ENCODE measurements around the gene NKAIN2.

The NKAIN2 gene

GRCh38 chr6:124599656-124600055, 796.0 kb downstream of the NKAIN2 start:
- DNase-seq (ENCODE audit: low read depth), result no peak

GRCh38 chr6:124604719-124605118, 801.1 kb downstream of the NKAIN2 start:
- no peak for DNase-seq (ENCODE audit: low read depth)

GRCh38 chr6:124607119-124607627, 803.5 kb downstream of the NKAIN2 start:
- no peak for DNase-seq (ENCODE audit: low read depth)

GRCh38 chr6:124613031-124613430, 809.4 kb downstream of the NKAIN2 start:
- DNase-seq (ENCODE audit: low read depth), result no peak

DNA sequence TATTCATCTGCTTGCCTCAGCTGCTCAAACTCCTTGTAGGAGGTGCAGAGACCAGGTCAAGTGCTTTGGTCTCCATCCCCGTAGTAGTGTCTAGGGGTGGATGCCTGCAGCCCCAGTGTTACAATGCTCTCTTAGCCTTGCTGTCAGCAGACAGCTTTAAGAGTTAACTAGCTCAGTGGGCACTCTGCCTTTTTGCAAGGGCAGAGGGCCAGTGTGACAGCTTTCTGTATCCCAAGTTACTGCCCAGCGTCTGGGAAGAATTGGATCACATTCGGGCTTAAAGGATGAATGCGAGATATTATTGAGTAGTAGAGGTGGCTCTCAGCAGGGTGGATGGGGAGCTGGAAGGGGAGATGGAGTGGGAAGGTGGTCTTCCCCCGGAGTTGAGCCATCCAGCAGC, 818.7 kb downstream of the NKAIN2 start:
- no peak for DNase-seq (ENCODE audit: low read depth)

GRCh38 chr6:124633655-124634054, 830.0 kb downstream of the NKAIN2 start:
- no peak for DNase-seq (ENCODE audit: low read depth)

GRCh38 chr6:124640432-124640831, 836.8 kb downstream of the NKAIN2 start:
- no peak for DNase-seq (ENCODE audit: low read depth)

DNA sequence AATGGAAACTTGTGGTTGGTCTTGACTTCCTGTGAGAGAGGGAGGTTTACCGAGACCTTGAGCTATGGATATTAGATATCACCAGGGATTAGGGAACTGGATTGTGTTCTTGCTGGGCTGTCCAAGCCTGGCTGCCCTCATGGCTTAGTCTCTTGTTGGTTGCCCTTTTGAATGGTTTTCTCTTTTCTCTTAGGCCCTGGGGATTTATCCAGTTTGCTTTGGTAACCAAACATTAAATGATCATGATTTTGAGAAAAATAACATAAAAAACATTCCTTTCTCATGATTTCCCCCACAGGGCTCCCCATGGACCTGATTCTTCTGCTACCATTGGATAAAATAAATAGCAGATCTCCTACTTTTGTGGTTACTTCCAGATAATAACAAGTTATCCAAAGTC, 852.2 kb downstream of the NKAIN2 start:
- no peak for DNase-seq (ENCODE audit: low read depth)

GRCh38 chr6:124658053-124658452, 854.4 kb downstream of the NKAIN2 start:
- DNase-seq (ENCODE audit: low read depth), result no peak

DNA sequence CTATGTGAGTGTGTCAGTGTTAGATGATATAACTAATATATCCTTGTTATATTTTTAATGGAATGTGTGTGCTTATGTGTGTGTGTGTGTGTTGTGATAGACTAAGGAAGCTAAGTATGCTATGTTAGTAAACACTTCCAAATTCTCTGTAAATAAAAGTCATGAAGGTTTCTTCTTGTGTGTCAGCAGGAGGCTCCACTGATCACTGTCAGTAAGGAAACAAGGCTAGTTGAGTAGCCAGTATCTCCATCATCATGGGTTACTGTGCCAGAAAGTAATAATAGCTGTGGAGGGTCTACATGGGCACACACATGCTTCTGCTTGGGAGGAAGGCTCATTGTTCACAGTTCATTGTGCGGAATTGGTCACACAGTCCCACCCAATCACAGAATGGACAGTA, 855.8 kb downstream of the NKAIN2 start:
- no peak for DNase-seq (ENCODE audit: low read depth)

DNA sequence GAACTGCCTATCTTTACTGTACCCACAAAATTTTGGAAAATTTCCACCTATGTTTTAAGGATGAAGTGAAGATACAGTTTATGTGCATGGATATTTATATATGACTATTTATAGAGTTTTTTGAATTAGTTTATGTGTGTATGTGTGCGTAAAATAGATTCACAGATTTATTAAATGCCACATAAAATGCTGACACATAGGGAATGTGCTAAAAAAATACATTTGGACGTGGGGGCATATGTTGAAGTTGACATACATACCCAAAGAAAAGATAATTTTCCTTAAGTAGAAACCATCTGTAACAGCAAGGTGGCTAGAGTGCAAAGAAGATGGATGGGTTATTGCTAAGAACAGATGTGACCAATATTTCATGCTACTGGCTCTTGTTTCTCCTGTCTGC, 856.5 kb downstream of the NKAIN2 start:
- no peak for DNase-seq (ENCODE audit: low read depth)

- DNase-seq (ENCODE audit: low read depth), result no peak
These were observed 857.5 kb downstream of the NKAIN2 start for GRCh38 chr6:124661097-124661661.

DNA sequence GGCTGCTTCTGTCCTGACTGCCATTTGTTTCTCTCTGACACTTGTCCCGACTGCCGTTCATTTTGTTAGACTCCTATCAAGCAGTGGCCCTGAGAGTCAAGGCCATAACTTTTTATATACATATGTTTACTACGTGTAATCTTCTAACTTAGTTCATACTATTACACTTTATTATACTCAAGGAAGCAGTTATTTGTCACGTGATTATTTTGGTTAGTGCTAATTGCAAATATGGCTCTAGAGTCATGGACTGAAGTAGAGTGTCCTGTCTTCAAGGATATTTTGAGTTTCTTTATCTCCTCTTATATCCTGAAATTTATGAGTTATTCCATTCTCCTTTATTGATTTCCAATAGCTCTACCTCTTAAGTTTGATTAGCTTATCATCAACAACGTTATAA, 864.4 kb downstream of the NKAIN2 start:
- DNase-seq (ENCODE audit: low read depth), result no peak

- DNase-seq (ENCODE audit: low read depth), result no peak
These were observed 866.2 kb downstream of the NKAIN2 start for GRCh38 chr6:124669713-124670480.

DNA sequence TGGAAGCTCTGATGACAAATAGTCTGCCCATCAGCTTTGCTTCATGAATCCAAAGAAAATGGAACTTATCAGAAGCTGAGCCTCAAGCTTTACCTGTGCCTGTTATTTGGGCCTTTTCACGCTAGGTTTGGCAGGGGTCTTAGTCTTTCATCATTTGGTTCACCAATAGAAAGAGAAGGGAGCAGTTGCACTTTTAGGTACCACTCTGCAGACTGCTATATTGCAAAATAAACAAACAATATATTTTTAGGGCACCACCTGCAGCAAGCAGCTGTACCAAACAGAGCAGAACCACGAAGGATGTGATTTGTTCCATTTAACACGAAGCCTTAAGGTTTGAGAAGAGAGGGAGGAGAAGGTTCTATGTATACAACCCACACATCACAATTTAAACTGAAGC, 867.1 kb downstream of the NKAIN2 start:
- no peak for DNase-seq (ENCODE audit: low read depth)

DNA sequence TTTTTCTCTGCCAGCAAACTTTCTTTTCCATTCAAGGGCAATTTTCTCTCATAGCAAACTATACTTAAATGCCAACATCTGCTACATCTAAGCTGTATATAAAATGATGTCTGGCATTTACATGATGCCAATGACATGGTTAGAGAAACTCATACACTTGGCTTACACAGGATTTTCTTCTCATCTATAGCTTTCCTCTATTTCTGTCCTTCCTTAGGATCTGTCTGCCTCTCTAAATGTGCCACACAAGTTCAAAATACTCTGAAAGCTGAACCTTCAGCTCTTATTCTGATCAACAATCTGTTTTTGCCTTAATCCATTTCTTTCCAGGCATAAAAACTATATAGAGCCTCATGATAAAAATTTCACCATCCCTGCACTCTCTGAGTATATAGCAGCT, 867.7 kb downstream of the NKAIN2 start:
- no peak for DNase-seq (ENCODE audit: low read depth)

DNA sequence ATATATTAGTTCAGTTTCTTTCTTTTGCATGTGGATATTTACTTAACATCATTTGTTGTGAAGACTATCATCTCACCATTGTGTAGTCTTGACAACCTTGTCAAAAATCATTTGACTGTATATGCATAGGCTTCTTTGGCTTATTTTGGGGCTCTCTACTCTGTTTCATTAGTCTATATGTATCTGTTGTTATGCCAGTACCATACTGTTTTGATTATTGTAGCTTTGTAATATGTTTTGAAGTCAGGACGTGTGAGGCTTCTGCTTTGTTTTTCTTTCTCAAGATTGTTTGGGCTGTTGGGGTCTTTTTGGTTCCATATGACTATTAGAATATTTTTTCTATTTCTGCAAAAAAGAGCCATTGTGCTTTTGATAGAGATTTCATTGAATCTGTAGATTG, 870.4 kb downstream of the NKAIN2 start:
- no peak for DNase-seq (ENCODE audit: low read depth)

DNA sequence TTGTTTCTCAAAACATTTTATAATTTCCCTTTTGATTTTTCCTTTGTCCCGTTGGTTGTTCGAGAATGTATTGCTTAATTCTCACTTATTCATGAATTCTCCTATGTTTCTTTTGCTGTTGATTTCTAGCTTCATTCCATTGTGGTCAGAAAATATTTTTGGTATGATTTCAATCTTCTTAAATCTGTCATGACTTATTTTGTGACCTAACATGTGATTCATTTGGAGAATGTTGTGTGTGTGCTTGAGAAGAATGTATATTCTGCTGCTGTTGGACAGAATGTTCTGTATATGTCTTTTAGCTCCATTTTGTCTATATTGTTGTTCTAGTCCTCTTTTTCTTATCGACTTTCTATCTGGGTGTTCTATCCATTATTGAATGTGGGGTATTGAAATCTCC, 872.4 kb downstream of the NKAIN2 start:
- DNase-seq (ENCODE audit: low read depth), result no peak

GRCh38 chr6:124677874-124678273, 874.2 kb downstream of the NKAIN2 start:
- no peak for DNase-seq (ENCODE audit: low read depth)

GRCh38 chr6:124679387-124679786, 875.7 kb downstream of the NKAIN2 start:
- DNase-seq (ENCODE audit: low read depth), result no peak

- no peak for DNase-seq (ENCODE audit: low read depth)
These were observed 879.1 kb downstream of the NKAIN2 start for GRCh38 chr6:124682751-124683150.

- DNase-seq (ENCODE audit: low read depth), result no peak
These were observed 879.8 kb downstream of the NKAIN2 start for GRCh38 chr6:124683507-124683906.

- no peak for DNase-seq (ENCODE audit: low read depth)
These were observed 881.0 kb downstream of the NKAIN2 start for GRCh38 chr6:124684621-124685020.

- no peak for DNase-seq (ENCODE audit: low read depth)
These were observed 884.7 kb downstream of the NKAIN2 start for GRCh38 chr6:124688369-124688768.

All from activated T-helper 1 cell treated with Interleukin-2 at 50 U/mL for 16 hours (primary cell).